Stimulated activated CD8-positive, alpha-beta memory T cell treated with anti-CD3 and anti-CD28 coated beads, Interleukin-7, amount 100 ng/mL, for 48 hours (primary cell): Measurements from ENCODE around the gene CACNA1G.

Experiments
- DNase-seq, 2 donors: peaks; one replicate each; pipeline ENCODE4 v3.0.0-alpha.2; 2020; ENCODE audit warnings: low read depth in 1 of 2; ENCODE audit errors: extremely low read depth in 1 of 2

Gene CACNA1G

DNA sequence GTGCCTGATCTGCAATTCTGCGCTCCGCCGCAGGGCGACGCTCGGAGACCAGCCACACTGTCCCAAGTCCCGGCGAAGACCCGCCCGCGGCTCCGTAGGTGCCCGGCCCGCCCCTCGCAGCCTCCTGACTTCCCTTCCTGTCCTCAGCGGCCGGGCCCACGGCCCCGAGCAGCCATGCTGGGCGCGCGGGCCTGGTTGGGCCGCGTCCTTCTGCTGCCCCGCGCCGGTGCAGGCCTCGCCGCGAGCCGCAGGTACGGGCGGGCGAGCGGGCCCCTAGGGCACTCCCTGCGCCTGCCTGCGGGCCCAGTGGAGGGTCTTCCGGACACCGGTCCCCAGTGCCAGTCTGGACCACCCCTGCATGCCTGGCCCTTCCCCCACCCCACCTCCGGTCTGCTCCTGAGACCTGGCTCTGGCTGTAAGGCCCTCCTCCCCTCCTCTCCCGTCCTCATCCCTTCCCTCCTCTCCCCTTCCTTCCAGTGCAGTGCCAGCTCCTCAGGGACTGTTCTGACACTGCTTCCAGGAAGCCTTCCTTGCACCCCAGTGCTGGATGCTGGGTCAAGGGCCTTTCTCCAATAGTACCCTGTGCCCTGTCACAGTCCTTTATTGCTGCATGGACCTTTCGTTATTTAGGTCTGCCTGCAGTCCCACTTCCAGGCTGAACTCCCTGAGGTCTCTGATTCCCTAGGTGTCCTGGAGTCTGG, 13.3 kb upstream of the CACNA1G start, which contains the start of gene SPATA20:
SPATA20 (plus strand) TSS at position 140 of the 701 bp plus-strand sequence; CDS start at position 175, 35 bp downstream.
- DNase-seq, result peak; percentile 69 to 82

DNA sequence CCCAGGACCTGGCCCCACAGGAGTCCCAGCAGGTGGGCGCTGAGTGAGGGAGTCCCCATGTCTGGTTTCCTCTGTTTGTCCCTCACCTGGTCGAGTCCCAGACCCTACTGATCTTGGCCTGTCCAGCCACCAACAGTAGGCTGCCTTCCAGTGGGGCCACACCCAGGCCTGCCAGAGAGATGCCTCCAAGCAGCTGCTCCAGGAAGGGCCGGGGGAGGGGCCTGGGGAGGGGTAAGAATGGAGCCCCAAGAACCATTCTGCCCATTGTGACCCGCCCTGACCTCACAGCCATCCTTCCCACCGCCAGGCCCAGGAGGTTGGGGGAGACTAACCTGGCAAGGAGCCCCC, 12.8 kb upstream of the CACNA1G start:
- DNase-seq, result no peak

DNA sequence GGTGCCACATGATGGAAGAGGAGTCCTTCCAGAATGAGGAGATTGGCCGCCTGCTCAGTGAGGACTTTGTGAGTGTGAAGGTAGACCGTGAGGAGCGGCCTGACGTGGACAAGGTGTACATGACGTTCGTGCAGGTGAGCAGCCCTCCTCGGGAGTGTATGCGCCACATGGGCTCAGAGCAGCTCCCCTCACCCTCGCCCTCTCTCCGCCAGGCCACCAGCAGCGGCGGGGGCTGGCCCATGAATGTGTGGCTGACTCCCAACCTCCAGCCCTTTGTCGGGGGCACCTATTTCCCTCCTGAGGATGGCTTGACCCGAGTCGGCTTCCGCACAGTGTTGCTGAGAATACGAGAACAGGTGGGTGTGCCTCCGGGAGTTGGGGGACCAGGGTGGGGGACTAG, 11.7 kb upstream of the CACNA1G start:
- no peak for DNase-seq

DNA sequence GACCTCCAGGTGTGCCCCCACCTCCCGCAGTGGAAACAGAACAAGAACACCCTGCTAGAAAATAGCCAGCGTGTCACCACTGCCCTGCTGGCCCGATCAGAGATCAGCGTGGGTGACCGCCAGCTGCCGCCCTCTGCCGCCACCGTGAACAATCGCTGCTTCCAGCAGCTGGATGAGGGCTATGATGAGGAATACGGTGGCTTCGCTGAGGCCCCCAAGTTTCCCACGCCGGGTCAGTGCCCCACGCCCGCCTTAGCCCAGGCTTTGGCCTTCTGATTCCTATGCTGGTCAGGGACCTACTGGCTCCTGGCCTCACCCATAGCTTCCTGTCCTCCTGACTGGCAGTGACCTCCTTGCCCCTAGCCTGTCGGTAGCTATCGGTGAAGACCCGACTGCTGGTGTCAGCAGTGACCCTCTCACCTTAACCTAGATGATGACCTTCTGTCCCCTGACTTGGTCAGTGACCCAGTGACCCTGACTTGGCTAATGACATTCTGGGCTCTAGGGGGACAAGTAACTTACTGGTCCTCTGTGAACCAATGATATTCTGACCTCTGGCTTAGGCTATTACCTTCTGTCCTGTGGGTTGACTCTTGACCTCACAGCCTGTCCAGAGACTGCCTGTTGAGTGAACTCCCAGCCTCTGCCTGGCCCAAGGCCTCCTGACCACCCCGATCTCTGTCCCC, 11.1 kb upstream of the CACNA1G start:
- no peak for DNase-seq

DNA sequence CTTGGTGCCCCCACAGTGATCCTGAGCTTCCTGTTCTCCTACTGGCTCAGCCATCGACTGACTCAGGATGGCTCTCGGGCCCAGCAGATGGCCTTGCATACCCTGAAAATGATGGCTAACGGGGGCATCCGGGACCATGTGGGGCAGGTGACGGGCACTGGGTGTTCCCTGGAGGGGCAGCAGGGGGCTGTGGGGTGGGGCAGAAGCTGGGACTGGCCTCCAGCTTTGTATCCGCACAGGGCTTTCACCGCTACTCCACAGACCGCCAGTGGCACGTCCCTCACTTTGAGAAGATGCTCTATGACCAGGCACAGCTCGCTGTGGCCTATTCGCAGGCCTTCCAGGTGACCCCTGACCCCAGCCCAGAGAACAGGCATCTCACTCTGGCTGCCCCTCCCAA, 10.5 kb upstream of the CACNA1G start:
- DNase-seq, result no peak

DNA sequence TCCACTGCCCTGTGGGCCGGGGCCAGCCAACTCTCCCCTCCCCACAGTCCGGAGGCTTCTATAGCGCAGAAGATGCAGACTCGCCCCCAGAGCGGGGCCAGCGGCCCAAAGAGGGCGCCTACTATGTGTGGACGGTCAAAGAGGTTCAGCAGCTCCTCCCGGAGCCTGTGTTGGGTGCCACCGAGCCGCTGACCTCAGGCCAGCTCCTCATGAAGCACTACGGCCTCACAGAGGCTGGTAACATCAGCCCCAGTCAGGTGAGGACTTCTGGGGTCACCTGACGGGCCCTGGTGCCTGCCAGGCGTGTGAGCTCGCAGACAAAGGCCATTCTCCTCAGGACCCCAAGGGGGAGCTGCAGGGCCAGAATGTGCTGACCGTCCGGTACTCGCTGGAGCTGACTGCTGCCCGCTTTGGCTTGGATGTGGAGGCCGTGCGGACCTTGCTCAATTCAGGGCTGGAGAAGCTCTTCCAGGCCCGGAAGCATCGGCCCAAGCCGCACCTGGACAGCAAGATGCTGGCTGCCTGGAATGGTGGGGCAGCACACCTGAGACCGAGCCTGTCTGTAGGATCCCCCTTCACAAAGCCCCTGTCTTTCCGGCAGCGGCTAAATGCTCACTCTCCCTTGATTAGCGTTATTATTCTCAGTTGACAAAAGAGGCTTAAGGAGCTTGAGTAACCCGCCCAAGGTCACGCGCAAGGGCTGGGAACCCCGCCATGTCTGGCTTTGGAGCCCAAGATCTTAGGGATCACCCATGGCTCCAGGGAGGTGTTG, 9.7 kb upstream of the CACNA1G start:
- no peak for DNase-seq

DNA sequence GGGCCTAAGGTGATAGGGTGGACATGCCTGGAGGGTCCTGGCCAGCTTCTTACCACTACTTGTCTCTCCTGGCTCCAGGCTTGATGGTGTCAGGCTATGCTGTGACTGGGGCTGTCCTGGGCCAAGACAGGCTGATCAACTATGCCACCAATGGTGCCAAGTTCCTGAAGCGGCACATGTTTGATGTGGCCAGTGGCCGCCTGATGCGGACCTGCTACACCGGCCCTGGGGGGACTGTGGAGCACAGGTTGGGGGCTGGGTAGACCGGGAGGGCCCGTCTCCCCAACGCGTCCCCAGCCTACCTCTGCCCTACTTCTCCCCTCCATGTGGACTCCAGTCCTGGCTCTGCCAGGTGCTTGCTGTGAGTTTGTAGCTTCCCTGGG, 9.1 kb upstream of the CACNA1G start:
- DNase-seq, result no peak

DNA sequence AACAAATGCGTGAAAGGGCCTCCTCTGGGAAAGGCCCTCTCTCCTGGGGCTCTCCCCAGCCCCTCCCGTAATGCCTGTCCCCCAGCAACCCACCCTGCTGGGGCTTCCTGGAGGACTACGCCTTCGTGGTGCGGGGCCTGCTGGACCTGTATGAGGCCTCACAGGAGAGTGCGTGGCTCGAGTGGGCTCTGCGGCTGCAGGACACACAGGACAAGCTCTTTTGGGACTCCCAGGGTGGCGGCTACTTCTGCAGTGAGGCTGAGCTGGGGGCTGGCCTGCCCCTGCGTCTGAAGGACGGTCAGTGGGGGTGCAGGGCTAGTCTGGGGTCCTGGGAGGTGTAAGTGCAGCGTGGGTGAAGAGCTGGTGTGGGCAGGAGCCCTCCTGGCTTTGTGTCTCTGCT, 8.6 kb upstream of the CACNA1G start:
- DNase-seq, result no peak

DNA sequence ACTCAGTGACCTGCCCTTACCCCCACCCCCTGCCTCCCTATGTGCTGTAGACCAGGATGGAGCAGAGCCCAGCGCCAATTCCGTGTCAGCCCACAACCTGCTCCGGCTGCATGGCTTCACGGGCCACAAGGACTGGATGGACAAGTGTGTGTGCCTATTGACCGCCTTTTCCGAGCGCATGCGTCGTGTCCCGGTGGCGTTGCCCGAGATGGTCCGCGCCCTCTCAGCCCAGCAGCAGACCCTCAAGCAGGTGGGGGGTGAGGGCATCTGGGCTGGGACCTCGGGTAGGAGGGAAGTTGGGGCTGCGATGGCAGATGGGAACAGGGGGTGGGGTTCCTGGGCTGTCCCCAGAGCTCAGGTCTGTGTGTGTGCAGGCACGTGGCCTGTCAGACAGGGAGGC, 6.3 kb upstream of the CACNA1G start:
- no peak for DNase-seq

DNA sequence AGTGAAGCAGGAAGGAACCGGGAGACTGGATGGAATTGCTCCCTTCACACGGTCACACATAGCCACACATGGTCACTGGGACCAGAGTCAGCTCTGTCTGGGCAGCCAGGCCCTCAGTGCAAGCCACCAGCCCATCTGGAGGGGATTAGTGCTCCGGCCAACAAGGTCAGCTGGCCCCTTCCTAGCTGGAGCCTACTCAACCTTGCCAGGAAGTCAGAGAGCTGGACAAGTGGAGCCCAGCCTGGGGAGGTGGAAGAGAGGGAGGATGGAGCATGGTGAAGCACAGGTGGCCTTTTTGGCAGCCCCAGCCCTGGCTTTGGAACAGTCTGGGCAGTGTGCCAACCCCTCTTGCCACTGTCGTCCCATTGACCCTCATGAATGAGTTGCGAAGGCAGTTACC, 3.7 kb upstream of the CACNA1G start:
- DNase-seq, result no peak

DNA sequence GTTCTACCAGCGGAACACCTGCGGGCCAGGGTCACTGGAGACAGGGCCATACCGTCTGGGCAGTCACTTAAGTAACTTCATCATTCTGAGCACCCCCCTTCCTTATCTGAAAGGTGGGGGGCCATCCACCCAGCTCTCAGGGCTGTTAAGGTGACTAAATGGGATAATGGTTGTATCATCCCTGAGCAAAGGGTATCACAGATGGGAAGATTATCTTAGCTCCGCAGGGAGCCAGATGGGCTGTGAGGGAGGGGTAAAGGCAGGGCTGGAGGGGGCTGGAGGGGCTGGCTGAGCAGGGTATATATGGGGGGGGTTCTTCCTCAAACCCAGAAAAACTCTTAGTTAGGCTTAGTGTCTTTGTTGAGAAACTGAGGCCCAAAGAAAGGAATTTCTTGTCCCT, 2.9 kb upstream of the CACNA1G start:
- DNase-seq, result no peak

DNA sequence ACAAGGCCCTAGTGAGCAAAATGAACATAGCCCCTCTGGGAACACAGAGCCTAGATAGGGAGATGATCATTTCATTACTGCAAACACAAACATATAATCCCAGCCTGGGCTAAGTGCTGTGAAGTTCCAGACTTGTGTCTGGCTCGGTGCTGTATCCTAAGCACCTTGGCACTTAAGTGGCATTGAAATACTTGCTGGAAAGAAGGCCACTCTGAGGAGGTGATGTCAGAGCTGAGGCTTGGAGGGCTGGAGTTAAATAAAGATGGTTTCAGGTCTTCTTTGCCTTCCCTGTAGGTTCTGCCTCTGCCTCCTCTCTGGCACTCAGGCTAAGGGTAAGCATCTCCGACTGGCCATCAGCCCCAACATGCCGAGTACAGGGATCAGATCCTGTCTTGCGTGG, 2.4 kb upstream of the CACNA1G start:
- DNase-seq, result no peak

DNA sequence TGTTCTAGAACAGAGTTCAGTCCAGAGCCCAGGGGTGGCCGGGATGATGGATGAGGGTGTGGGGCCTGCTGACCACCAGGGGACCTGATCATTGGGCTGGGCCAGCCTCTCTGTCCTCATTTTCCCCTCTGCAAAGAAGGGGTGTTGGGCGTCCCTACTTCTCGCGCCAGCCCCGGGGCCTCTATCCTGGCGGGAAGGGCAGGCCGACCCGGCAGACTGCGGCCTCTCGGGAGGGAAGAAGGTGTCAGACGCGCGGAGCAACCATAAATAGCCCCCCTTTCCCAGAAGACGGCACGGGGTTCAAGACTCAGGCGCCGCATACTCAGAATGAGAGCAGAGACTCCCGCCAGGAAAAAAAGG, 2.0 kb upstream of the CACNA1G start:
- no peak for DNase-seq

DNA sequence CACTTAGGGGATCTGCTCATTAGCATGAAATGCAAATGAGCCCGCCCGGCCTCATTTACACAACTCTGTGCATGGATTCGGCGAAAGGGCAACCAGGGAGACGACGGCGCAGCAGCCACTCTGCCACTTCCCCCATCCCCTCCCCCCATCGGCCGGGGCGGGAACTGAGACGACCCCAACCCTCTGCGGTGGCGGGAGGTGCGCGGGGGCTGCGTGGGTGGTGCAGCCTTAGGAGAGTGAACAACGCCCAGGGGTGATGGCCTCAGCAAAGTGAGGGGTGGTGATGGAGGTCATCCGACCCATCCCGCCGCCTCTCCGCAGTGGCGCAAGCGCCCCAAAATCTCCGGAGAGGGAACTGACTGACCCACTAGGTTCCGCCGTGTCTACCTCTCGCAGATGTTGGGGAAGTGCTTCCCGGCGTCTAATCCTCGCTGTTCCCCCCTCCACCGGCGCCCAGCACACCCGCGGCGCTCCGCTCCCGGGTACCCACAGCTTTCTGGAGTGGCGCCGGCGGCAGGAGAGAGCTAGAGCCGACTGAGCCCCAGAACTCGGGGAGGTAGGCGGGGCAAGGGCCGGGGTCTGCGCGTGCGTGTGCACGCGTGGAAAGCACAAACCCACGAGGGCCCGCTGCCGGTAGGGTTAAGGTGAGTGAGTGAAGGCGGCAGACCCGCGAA, 1.4 kb upstream of the CACNA1G start:
- no peak for DNase-seq

DNA sequence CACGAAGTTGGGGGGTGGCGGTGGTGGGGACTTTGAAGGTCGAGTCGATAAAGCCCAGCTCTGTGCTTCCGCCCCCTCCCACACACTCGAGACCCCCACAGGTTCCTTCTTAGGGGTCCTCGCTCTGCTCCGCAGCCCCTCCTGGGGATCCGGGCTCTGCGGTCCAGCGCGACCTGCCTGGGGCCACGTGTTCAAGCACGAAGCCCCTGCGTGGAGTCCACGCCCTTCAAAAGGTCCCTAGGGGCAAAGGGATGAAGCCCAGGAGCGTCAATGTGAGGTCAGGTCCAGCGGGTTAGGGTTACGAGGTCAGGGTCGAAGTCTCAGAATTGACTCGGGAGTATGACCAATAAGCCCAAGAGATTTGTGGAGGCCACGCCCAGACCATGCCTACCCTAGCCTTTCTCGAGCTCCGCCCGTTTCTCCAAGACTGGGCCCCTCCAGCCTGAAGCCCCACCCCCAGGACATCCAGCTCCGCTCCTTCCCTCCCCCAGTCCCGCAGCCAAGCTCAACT, 786 bp upstream of the CACNA1G start:
- DNase-seq, result peak in 1 of 2 donors; percentile 37

DNA sequence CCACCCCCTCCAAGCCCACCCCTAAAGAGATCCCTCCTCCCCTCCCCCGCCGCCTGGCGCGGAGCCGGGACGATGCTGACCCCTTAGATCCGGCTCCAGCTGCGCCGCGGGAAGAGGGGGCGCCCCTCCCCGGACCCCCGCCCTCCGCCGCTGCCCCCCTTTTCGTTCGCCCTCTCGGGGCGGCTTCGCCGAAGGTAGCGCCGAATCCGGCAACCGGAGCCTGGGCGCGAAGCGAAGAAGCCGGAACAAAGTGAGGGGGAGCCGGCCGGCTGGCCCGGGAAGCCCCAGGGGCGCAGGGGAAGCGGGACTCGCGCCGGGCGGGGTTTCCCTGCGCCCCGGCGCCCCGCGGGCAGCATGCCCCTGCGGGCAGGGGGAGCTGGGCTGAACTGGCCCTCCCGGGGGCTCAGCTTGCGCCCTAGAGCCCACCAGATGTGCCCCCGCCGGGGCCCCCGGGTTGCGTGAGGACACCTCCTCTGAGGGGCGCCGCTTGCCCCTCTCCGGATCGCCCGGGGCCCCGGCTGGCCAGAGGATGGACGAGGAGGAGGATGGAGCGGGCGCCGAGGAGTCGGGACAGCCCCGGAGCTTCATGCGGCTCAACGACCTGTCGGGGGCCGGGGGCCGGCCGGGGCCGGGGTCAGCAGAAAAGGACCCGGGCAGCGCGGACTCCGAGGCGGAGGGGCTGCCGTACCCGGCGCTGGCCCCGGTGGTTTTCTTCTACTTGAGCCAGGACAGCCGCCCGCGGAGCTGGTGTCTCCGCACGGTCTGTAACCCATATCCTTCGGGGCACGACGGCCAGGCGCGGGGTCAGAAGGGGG, 623 bp downstream of the CACNA1G start:
- no peak for DNase-seq

DNA sequence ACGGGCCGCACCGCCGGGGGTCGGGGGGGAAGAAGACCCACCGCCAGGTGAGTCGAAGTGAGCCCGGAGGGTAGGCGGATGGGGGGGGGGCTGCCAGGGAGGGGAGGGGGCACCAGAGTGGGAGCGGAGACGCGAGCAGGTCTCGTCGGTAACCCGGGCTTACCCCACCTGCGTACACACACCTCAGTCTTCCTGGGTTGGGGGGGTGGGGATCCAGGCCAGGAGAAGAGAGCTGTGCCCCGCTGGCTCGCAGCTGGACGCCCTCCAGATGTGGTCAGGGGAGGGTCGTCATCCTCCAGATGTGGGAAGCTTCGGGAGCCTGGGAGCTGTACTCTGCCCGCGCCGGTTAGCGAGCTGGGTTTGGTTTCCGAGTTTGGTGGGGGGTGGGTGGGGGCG, 1.2 kb downstream of the CACNA1G start:
- DNase-seq, result no peak

DNA sequence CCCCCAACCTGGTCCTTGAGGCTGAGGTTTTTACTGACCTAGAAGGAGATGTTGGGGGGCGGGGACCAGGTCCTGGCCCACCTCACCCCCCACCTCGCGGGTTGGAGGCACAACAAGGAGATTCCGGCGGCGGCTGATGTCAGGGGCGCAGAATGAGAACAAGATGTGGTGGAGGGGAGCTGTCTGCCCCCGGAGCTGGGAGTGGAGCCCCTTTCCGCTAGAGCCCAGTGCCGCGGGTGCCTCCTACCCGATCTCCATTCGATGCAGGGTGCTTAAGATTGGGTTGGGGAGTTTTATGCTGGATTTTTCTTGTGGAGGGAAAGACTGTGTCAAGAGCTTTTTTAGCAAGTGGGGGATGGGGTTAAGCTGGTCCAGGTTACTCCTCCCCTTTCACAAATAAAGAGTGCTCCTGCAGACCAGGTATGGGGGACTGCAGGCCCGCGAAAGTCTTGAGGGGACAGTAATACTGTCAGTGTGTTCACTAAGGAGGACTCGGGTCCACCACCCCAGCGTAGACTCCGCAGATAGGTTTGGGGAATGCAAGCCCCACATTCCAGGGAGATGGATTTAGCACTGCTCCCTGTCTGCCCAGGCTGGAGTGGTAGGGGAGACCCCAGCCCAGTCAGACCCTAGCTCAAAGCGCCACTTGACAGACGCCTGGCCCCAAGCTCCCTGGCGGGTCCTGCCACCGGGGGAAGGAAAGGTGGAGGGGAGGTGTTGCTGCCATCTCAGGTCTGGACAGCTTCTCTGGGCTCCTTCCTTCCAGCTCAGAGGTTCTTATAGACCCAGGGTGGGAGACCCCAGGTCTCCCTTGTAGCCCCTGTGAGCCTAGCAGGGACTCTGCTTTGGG, 2.0 kb downstream of the CACNA1G start:
- DNase-seq, result no peak

DNA sequence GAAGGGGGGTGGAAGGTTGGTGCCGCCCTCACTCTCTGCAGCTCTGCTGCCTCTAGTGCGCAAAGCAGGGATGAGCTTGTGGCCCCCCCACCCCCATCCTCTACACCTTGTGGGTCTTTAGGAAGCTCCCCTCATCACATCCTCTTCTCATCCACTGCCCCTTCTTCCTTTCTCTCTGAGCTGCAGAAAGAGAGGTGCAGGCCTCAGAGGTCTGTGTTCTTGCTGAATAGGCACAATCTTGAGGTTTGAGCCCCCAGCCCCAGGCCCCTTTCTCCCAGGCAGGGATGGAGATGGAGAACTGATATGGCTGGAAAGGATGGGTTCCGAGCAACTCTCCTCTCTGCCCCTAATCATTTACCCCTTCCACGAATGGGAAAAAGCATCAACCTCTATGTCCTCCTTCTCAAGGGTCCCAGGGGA, 2.6 kb downstream of the CACNA1G start:
- DNase-seq, result no peak

DNA sequence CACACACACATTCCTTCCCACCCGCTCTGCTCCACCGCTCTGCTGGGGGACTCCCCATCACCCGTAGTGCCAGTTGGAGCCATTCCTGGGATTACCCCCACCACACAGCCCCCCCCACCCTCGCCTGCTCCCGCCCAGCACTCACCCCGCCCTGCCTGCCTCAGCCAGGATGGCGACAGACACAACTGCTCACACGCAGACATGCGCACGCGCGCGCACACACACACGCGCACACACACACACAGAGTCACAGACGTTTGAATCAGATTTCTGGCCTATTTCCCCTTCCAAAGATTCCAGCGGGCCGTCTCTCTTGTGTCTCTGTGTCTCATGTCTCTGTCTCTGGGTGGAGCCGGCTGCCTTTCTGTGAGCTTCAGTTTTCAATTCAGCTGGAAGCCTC, 4.4 kb downstream of the CACNA1G start:
- no peak for DNase-seq
